Measurements from ENCODE around the gene TOP2B. TPM values are rescaled to one million over a fixed set of nuclear protein-coding genes. Genes with fewer than 3 reads are reported as not detected.

Gene TOP2B
- total and polyA plus RNA-seq, 9 of the 15 experiments (the other 6 are each of a cell fraction or from before 2014, with no cell fraction given): 45.3 to 186 (median 134) TPM

GRCh38 chr3:25604107-25604805 is 60.5 kb downstream of the TOP2B start (continued):
- no peak for TF ChIP-seq MGA (IDR thresholded peaks at IDR 0.05)
- no peak for TF ChIP-seq MBD1 (CRISPR knock-in tag; IDR thresholded peaks at IDR 0.05)
- TF ChIP-seq GABPB1 (CRISPR knock-in tag; IDR thresholded peaks at IDR 0.05): no peak
- no peak for TF ChIP-seq PHF8 (IDR thresholded peaks at IDR 0.05; ENCODE audit: borderline replicate concordance, low read length)
- TF ChIP-seq CCAR2 (IDR thresholded peaks at IDR 0.05; ENCODE audit: low read depth, low read length): no peak
- TF ChIP-seq FOSL1 (tag; conservative IDR thresholded peaks at IDR 0.05): peak; percentile 99
- peak; percentile 76 for TF ChIP-seq ZNF316 (IDR thresholded peaks at IDR 0.05)
- TF ChIP-seq MAX (CRISPR knock-in tag; IDR thresholded peaks at IDR 0.05): no peak
- no peak for TF ChIP-seq KLF16 (IDR thresholded peaks at IDR 0.05)
- TF ChIP-seq ZFP1 (CRISPR knock-in tag; IDR thresholded peaks at IDR 0.05): no peak
- peak; percentile 47 for TF ChIP-seq ADNP (tag; IDR thresholded peaks at IDR 0.05)
- no peak for TF ChIP-seq GABPA (tag; conservative IDR thresholded peaks at IDR 0.05; ENCODE audit: low read depth)
- no peak for TF ChIP-seq ZNF707 (CRISPR knock-in tag; conservative IDR thresholded peaks at IDR 0.05)
- TF ChIP-seq NFYB (IDR thresholded peaks at IDR 0.05; ENCODE audit: extremely low read depth, insufficient read length): no peak
- no peak for TF ChIP-seq ZNF431 (CRISPR knock-in tag; IDR thresholded peaks at IDR 0.05)
- peak; percentile 80 for TF ChIP-seq EHMT2 (IDR thresholded peaks at IDR 0.05)
